Measurements from ENCODE around the gene ANKRD9. TPM values are rescaled to one million over a fixed set of nuclear protein-coding genes. Genes with fewer than 3 reads are reported as not detected.

Gene ANKRD9
- total RNA-seq, 1 experiment from 2014 or later, result 47.9 TPM

GRCh38 chr14:102493096-102493495 lies 16.5 kb downstream of the ANKRD9 start:
- in situ Hi-C loops (cut with HindIII; ENCODE audit: low pct_unique_long_range_greater_than_20kb, low sequenced_read_pairs), result no loop called here
- DNase-seq (ENCODE audit: low read depth, low spot score), result no peak

- no peak for DNase-seq (ENCODE audit: low read depth, low spot score)
- in situ Hi-C loops (cut with HindIII; ENCODE audit: low pct_unique_long_range_greater_than_20kb, low sequenced_read_pairs), result no loop called here
These were observed 17.1 kb downstream of the ANKRD9 start for GRCh38 chr14:102492531-102492910.

- DNase-seq (ENCODE audit: low read depth, low spot score), result no peak
- in situ Hi-C loops (cut with HindIII; ENCODE audit: low pct_unique_long_range_greater_than_20kb, low sequenced_read_pairs), result no loop called here
These were observed 17.6 kb downstream of the ANKRD9 start for GRCh38 chr14:102491786-102492530.

- DNase-seq (ENCODE audit: low read depth, low spot score), result no peak
- in situ Hi-C loops (cut with HindIII; ENCODE audit: low pct_unique_long_range_greater_than_20kb, low sequenced_read_pairs), result no loop called here
These were observed 18.2 kb downstream of the ANKRD9 start for GRCh38 chr14:102491366-102491765.

GRCh38 chr14:102490456-102490855 lies 19.1 kb downstream of the ANKRD9 start:
- no peak for DNase-seq (ENCODE audit: low read depth, low spot score)
- in situ Hi-C loops (cut with HindIII; ENCODE audit: low pct_unique_long_range_greater_than_20kb, low sequenced_read_pairs), result no loop called here

- in situ Hi-C loops (cut with HindIII; ENCODE audit: low pct_unique_long_range_greater_than_20kb, low sequenced_read_pairs), result no loop called here
These were observed 22.4 kb downstream of the ANKRD9 start for GRCh38 chr14:102487204-102487577.

GRCh38 chr14:102486513-102487203 lies 22.9 kb downstream of the ANKRD9 start:
- in situ Hi-C loops (cut with HindIII; ENCODE audit: low pct_unique_long_range_greater_than_20kb, low sequenced_read_pairs), result no loop called here
- DNase-seq (ENCODE audit: low read depth, low spot score), result no peak

More at GRCh38 chr14:102487204-102487577, 22.4 kb downstream of the ANKRD9 start:
- DNase-seq (ENCODE audit: low read depth, low spot score), result no peak

GRCh38 chr14:102485693-102486512 lies 23.7 kb downstream of the ANKRD9 start:
- in situ Hi-C loops (cut with HindIII; ENCODE audit: low pct_unique_long_range_greater_than_20kb, low sequenced_read_pairs), result no loop called here
- no peak for DNase-seq (ENCODE audit: low read depth, low spot score)

- in situ Hi-C loops (cut with HindIII; ENCODE audit: low pct_unique_long_range_greater_than_20kb, low sequenced_read_pairs), result no loop called here
- DNase-seq (ENCODE audit: low read depth, low spot score), result no peak
These were observed 25.3 kb downstream of the ANKRD9 start for GRCh38 chr14:102484316-102484715.

- peak; percentile 31 for DNase-seq (ENCODE audit: low read depth, low spot score)
- in situ Hi-C loops (cut with HindIII; ENCODE audit: low pct_unique_long_range_greater_than_20kb, low sequenced_read_pairs), result no loop called here
These were observed 27.8 kb downstream of the ANKRD9 start for GRCh38 chr14:102481791-102482238.

- in situ Hi-C loops (cut with HindIII; ENCODE audit: low pct_unique_long_range_greater_than_20kb, low sequenced_read_pairs), result no loop called here
- no peak for DNase-seq (ENCODE audit: low read depth, low spot score)
These were observed 28.2 kb downstream of the ANKRD9 start for GRCh38 chr14:102481371-102481770.

GRCh38 chr14:102479777-102480176 lies 29.8 kb downstream of the ANKRD9 start:
- no peak for DNase-seq (ENCODE audit: low read depth, low spot score)
- in situ Hi-C loops (cut with HindIII; ENCODE audit: low pct_unique_long_range_greater_than_20kb, low sequenced_read_pairs), result no loop called here

- no peak for DNase-seq (ENCODE audit: low read depth, low spot score)
- in situ Hi-C loops (cut with HindIII; ENCODE audit: low pct_unique_long_range_greater_than_20kb, low sequenced_read_pairs), result no loop called here
These were observed 30.5 kb downstream of the ANKRD9 start for GRCh38 chr14:102479107-102479506.

GRCh38 chr14:102474934-102475333 lies 34.6 kb downstream of the ANKRD9 start:
- no peak for DNase-seq (ENCODE audit: low read depth, low spot score)
- in situ Hi-C loops (cut with HindIII; ENCODE audit: low pct_unique_long_range_greater_than_20kb, low sequenced_read_pairs), result no loop called here

GRCh38 chr14:102473559-102473958 lies 36.0 kb downstream of the ANKRD9 start:
- in situ Hi-C loops (cut with HindIII; ENCODE audit: low pct_unique_long_range_greater_than_20kb, low sequenced_read_pairs), result no loop called here
- DNase-seq (ENCODE audit: low read depth, low spot score), result no peak

- in situ Hi-C loops (cut with HindIII; ENCODE audit: low pct_unique_long_range_greater_than_20kb, low sequenced_read_pairs), result no loop called here
- no peak for DNase-seq (ENCODE audit: low read depth, low spot score)
These were observed 36.8 kb downstream of the ANKRD9 start for GRCh38 chr14:102472791-102473150.

- DNase-seq (ENCODE audit: low read depth, low spot score), result no peak
- in situ Hi-C loops (cut with HindIII; ENCODE audit: low pct_unique_long_range_greater_than_20kb, low sequenced_read_pairs), result no loop called here
These were observed 37.4 kb downstream of the ANKRD9 start for GRCh38 chr14:102471921-102472790.

Data from SK-MEL-5 (cell line).